Measurements from ENCODE around the gene LRPPRC.
"Not testable (repeated sequence)": the region's sequence is repeated elsewhere in the genome, so short reads cannot be mapped to it uniquely, and the experiment has no call there.

The LRPPRC gene

DNA sequence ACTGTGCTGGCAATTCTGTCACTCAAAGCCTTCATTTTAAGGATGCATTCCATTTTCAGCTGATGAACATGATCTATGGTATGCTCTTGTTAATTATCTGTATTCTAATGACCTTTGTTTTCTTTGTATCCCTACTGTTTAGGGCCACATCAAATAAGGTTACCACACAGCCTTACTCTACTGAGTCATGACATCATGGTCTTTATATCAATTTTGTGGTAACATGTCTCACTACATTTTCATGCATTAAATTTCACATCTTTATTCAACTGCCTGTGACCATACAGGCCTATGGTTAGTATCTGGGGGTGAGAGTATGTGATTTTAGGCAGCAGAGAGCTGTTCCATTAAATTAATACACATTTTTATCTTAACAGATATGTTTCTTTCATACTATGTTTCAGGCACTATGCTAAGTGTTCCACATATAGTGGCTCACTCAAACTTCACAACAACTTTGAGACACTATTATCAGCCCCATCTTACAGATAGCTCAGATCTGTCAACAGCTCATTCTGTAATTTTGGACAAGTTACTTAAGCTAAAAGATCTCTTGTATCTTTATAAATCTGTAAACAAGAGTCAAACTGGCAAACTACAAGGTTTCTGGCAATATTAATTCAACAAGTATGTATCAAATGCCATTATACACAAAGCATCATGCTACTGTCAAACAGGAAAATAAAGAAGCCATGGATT is 18.0 kb downstream of the LRPPRC start:
- DNase-seq (ENCODE audit: low read depth), result no peak

DNA sequence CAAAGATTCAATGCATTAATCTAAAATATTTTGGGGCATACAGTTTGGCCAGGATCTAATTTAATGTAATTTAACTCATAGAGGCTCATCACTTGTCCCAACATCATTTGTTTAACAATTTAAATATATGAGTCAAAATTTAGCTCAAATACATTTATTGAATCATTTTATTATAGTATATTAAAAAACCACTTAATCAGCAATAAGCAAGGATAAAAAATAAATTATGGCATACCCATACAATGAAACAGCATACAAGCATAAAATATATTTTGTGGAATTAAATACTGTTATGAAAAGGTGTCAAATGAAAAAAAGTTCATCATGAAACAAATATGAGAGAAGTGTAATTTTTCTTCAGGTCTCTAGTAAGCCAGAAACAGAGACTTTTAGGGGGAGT is 34.9 kb downstream of the LRPPRC start:
- DNase-seq (ENCODE audit: low read depth), result no peak

GRCh38 chr2:43958397-43959275 is 37.2 kb downstream of the LRPPRC start:
- no peak for DNase-seq (ENCODE audit: low read depth)

DNA sequence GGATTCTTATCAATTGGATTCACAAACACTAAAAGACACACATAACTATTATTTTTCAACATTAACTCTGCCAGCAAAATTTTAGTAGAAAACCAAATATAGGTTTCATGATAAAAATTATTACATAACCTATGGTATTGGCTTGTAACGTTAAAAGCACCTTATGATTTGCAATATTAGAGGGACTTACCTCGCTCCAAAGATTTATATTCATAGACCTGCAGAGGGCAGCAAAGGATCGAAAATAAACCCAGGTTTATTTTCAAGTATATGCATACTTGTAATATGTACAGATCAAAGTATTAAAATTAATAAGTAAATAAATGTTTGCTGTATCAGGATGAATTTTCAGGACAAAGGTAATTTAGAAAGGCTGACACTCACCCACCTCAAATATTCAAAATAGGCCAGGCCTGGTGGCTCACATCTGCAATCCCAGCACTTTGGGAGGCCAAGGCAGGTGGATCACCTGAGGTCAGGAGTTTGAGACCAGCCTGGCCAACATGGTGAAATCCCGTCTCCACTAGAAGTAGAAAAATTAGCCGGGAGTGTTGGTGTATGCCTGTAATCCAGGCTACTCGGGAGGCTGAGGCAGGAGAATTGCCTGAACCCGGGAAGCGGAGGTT is 45.3 kb downstream of the LRPPRC start:
- no peak for DNase-seq (ENCODE audit: low read depth)

DNA sequence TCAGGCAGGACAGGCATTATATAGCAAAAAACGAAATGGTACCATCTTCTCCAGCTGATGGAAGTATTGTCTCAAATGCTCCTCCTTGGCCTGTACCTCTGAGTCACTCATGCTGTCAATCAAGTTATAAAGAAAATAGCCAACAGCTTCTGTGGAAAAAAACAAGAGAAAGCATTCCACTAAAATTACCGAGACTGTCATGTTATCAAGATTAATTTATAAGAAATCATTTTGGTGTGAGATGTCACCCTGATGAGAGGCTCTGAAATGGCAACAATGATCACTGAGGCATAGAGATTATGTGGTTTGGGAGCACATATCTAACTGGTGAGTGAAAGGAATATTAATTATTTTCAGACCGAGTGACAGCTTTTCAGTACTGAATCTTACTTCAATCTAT is 47.4 kb downstream of the LRPPRC start:
- no peak for DNase-seq (ENCODE audit: low read depth)

DNA sequence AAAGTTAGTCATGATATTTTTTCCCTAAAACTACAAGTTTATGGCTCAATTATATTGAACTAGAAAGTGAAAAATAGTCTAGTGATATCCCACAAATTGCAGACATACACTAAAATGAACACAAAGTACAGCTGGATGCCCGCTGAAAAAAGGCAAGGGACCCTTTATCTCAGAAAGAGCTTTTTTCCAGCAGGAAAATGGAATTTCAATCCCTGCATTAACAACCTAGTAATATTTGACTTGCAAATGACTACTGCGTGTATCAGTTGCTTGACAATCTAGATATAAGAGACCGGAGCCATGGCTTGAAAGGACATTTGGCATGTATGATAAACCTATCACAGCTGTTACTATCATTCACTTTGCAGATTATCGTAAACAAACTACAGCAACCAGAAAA is 49.1 kb downstream of the LRPPRC start:
- no peak for DNase-seq (ENCODE audit: low read depth)

GRCh38 chr2:43945439-43945838 is 50.4 kb downstream of the LRPPRC start:
- no peak for DNase-seq (ENCODE audit: low read depth)

DNA sequence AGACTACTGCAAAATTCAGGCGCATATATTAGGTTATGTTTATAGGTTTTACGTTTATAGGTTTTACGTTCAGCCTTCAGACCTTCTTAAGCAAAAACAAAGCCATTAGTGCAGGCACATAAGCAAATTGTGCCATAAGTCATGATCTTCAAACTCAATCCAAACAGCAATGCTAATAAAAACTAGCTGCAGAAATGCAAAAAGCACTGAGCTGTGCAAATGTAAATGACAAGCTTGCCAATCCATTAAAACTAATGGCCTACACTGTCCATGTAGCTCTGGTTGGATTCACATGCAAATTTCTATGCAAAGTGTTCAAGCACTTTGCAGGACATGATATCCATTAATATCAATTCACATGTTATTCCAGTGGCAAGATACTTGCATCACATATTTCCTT is 50.9 kb downstream of the LRPPRC start:
- no peak for DNase-seq (ENCODE audit: low read depth)

- DNase-seq (ENCODE audit: low read depth), result no peak
Observed at GRCh38 chr2:43943809-43944452, 51.9 kb downstream of the LRPPRC start.

GRCh38 chr2:43943323-43943722 is 52.5 kb downstream of the LRPPRC start:
- no peak for DNase-seq (ENCODE audit: low read depth)

DNA sequence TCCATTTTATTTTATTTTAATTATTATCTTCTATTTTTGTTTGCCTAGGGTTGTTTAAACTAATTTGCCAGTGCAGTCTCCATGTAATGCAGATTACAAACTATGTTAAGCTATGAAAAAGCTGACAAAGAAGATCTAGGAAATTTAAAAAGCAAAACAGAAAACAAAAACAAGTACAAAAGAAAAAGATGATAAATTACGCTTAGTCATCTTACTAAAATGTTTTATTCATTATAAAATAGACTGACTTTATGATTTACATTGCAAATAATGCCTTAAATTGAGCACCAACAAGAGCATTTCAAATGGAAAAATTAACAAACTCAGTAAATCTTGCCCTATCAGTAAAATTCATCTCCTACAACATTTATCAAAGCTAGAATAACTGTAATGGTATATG is 52.9 kb downstream of the LRPPRC start:
- no peak for DNase-seq (ENCODE audit: low read depth)

- no peak for DNase-seq (ENCODE audit: low read depth)
Observed at GRCh38 chr2:43941966-43942365, 53.8 kb downstream of the LRPPRC start.

DNA sequence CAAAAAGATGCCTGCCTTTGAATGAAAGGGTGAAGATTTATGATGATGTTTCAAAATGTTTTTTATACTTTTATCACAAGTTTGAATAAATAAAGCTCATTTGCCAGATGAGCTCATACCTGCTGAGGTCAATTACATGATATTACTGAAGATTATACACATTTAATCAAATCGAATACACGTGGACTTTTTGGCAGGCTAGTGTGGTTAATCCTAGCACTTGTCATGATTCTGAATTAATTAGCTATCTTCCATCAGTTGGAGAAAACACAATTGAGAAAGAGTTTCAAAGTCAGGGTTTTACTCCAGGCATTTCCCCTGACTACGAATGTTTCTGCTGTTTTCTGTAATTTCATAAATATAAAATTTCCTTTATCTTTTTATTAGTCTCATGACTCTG is 54.4 kb downstream of the LRPPRC start:
- no peak for DNase-seq (ENCODE audit: low read depth)

DNA sequence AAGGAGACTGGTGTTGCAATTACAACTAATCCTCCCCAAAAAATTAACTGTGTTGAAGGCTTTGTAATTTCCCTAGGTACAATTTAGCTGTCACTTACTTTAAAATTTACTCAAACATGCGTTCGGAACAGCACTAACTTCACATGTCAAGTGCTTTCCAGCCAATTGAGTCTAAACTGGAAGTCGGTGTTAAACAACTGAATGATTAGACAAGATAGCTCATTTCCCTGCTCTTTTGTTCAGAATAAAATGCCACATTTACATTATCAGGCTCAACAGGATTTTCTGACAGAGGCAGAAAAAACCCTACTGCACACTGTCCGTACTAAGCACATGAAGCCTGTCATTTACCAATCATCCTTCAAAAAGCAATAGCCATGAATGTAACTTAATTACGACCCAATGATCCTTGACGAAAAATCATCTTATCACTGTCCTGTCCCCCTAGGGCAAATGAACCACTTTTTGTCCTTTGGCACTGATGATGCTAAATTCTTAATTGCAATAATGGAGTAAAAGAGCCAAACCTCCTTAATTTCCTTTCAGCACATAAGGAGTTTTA is 56.0 kb downstream of the LRPPRC start:
- no peak for DNase-seq (ENCODE audit: low read depth)

- no peak for DNase-seq (ENCODE audit: low read depth)
Observed at GRCh38 chr2:43937269-43937820, 58.4 kb downstream of the LRPPRC start.

- no peak for DNase-seq (ENCODE audit: low read depth)
Observed at GRCh38 chr2:43934567-43934966, 61.2 kb downstream of the LRPPRC start.

DNA sequence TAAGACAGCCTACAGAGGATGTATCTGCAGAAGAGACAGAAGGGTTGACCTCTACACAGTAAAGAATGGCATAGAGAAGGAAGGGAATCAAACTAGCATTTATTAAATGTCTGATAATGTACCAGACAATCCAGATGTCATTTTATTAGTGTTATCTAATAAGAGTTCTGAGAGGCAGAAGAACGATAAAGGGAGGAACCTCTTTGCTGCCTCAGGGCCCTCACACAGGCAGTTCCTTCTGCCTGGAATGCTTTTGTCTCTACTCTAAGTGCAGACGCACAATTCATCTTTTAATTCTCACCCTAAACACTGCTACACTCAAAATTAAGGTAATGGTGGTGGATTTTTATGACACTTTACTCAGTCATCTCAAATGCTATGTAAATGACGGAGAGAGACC is 64.5 kb downstream of the LRPPRC start:
- DNase-seq (ENCODE audit: low read depth), result no peak

- no peak for DNase-seq (ENCODE audit: low read depth)
Observed at GRCh38 chr2:43927442-43927841, 68.3 kb downstream of the LRPPRC start.

DNA sequence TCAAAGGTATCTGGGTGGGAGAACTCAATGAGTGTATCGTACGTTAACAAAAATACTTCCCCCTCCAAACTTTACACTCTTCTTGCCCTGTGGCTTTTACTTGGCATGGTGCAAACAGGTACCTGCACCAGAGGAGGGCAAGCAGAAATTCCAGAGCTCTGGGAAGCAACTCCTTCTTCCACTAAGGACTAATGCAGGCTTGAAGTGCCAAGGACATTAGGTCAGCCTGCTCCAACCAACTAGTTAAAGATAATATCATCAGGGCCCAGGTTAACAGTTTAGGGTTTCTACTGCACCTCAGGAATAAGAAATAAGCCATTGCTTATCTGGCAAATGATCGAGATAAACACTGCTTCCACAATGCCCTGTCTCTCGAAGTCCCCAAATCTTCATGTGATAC is 70.4 kb downstream of the LRPPRC start:
- no peak for DNase-seq (ENCODE audit: low read depth)

- no peak for DNase-seq (ENCODE audit: low read depth)
Observed at GRCh38 chr2:43924463-43924862, 71.3 kb downstream of the LRPPRC start.

GRCh38 chr2:43911136-43911790 is 84.5 kb downstream of the LRPPRC start:
- DNase-seq (ENCODE audit: low read depth), result not testable (repeated sequence)

All from stimulated activated CD8-positive, alpha-beta memory T cell treated with anti-CD3 and anti-CD28 coated beads, Interleukin-12 subunit alpha, Interleukin-12 subunit beta, amount 100 ng/mL, for 4 hours (primary cell).